Cardiac muscle cell (in vitro differentiated cells and primary cell): ENCODE measurements around the gene PTGR2. TPM values are rescaled to one million over a fixed set of nuclear protein-coding genes. Genes with fewer than 3 reads are reported as not detected.

Source experiments
- DNase-seq, 2 donors: peaks; one replicate each; pipeline versions ENCODE4 v3.0.0 to v3.0.0-alpha.2; 2010 to 2017; ENCODE audit warnings: low read depth in 1 of 2, low spot score in 1 of 2
- H3K27ac ChIP-seq: fragments of 200-600 bp; sonication (generic); 2 replicates; pipeline ENCODE4 v1.5.1; 2016
- H3K27me3 ChIP-seq: fragments of 200-600 bp; sonication (generic); 2 replicates; pipeline ENCODE4 v1.6.0; 2016; ENCODE audit warnings: control low read depth
- H3K36me3 ChIP-seq: fragments of 200-600 bp; sonication (generic); 2 replicates; pipeline ENCODE4 v1.5.1; 2016; ENCODE audit warnings: control low read depth
- H3K4me1 ChIP-seq: fragments of 200-600 bp; sonication (generic); 2 replicates; pipeline ENCODE4 v1.8.1; 2017; ENCODE audit warnings: low read depth, mild to moderate bottlenecking, mixed run types
- H3K4me3 ChIP-seq: fragments of 200-600 bp; sonication (generic); 2 replicates; pipeline ENCODE4 v1.5.1; 2016; ENCODE audit warnings: mild to moderate bottlenecking
- H3K9me3 ChIP-seq: fragments of 200-600 bp; sonication (generic); 2 replicates; pipeline ENCODE4 v1.5.1; 2017; ENCODE audit warnings: low read depth, mild to moderate bottlenecking, control low read depth
- polyA plus RNA-seq: library from polyadenylated mRNA; unstranded; fragments of >200 nt; fragmentation: Nextera tagmentation; extraction: Ambion mirVana; gene quantifications from 2 replicates; pipeline ENCODE4 v1.2.1, GENCODE V29; 2016
- total RNA-seq: library from RNA; depleted of rRNA; stranded (reverse); fragments of >200 nt; gene quantifications from 2 replicates; pipeline ENCODE4 v1.2.3, GENCODE V29; 2016
- TF ChIP-seq, protein P1 (sequence below): IDR thresholded peaks from 2 replicates; pipeline ENCODE4 v1.5.1; 2012; ENCODE audit warnings: low read depth, mild to moderate bottlenecking, low read length

PTGR2 gene
- total and polyA plus RNA-seq, 2 experiments from 2014 or later, result 13.4 to 16.4 TPM

DNA sequence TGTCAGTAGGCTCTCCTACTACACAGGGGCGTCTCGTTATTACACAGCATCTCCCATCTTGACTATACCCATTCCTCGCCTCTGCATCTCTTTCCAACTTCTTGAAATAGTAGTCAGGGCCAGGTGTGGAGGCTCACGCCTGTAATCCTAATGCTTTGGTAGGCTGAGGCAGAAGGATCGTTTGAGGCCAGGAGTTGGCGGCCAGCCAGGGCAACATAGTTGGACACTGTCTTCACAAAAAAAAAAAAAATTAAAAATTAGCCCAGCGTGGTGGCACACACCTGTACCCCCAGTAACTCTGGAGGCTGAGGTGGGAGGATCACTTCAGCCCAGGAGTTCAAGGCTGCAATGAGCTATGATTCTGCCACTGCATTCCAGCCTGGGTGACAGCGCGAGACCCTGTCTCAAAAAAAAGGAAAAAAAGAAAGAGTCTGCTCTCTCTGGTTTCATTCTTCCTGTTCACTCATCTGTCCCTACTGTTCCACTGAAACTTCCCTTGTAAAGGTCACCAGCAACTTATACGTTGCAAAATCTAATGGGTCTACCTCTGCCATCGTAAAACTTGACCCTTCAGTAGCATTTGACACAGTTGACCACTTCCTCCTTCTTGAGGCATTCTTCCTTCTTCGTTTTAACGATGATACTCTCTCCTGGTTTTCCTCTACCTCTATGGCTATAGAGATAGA is 41.0 kb upstream of the PTGR2 start:
- no peak overlapping the region for H3K27ac ChIP-seq
- DNase-seq, result no peak

DNA sequence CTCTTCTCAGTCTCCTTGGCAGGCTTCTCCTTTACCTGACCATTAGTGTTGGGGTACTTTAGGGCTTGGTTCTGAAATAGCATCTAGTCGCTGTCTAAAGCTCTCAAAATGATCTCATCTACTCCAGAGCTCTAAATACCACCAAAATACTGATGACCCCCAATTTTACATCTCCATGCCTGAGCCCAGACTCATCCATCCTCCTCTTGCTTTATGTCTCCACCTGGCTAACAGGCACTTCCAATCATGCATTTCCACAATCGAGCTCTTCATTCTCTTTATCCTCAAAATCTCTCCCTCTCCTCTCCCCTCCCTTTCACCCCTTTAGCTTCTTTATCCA is 40.5 kb upstream of the PTGR2 start:
- Histone ChIP-seq H3K36me3 (no peaks in the 10 kb centered on the region), H3K4me1 (no peaks in the 10 kb centered on the region), H3K27ac (no peak overlapping the region), H3K27me3 (no peaks in the 10 kb centered on the region), H3K4me3 (no peak overlapping the region), H3K9me3 (no peaks in the 10 kb centered on the region)
- TF ChIP-seq, protein P1, sequence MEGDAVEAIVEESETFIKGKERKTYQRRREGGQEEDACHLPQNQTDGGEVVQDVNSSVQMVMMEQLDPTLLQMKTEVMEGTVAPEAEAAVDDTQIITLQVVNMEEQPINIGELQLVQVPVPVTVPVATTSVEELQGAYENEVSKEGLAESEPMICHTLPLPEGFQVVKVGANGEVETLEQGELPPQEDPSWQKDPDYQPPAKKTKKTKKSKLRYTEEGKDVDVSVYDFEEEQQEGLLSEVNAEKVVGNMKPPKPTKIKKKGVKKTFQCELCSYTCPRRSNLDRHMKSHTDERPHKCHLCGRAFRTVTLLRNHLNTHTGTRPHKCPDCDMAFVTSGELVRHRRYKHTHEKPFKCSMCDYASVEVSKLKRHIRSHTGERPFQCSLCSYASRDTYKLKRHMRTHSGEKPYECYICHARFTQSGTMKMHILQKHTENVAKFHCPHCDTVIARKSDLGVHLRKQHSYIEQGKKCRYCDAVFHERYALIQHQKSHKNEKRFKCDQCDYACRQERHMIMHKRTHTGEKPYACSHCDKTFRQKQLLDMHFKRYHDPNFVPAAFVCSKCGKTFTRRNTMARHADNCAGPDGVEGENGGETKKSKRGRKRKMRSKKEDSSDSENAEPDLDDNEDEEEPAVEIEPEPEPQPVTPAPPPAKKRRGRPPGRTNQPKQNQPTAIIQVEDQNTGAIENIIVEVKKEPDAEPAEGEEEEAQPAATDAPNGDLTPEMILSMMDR, result no peak
- DNase-seq, result no peak

More for the DNA sequence above, 41.0 kb upstream of the PTGR2 start:
- no peaks in the 10 kb centered on the region for H3K27me3 ChIP-seq
- no peaks in the 10 kb centered on the region for H3K36me3 ChIP-seq
- no peak overlapping the region for H3K4me3 ChIP-seq
- H3K4me1 ChIP-seq, result no peaks in the 10 kb centered on the region
- no peaks in the 10 kb centered on the region for H3K9me3 ChIP-seq
- TF ChIP-seq, protein P1, result no peak

DNA sequence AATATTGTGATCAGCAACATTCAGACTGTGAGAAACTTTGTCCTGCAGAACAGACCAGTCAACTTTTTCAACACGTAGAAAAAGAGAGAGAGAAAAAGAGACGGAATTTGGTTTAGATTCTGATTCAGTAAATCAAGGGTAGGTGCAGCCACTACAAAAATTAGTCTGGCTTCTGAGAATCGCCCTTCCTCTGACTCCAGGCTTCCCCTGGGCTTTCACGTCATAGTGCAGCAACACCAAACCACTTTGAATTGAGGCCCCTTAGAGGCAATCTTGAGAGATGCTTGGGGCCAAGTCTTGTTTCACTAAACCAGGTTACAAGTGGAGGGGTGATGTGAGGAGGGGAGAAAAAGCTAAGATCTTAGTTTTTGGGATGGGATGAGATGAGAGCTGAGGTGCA is 37.5 kb upstream of the PTGR2 start:
- H3K27me3 ChIP-seq, result no peaks in the 10 kb centered on the region
- TF ChIP-seq, protein P1, result no peak
- H3K4me1 ChIP-seq, result no peaks in the 10 kb centered on the region
- H3K4me3 ChIP-seq, result no peak overlapping the region
- H3K9me3 ChIP-seq, result no peaks in the 10 kb centered on the region
- peak in 1 of 2 donors; percentile 37 for DNase-seq
- no peaks in the 10 kb centered on the region for H3K36me3 ChIP-seq
- H3K27ac ChIP-seq, result no peak overlapping the region

DNA sequence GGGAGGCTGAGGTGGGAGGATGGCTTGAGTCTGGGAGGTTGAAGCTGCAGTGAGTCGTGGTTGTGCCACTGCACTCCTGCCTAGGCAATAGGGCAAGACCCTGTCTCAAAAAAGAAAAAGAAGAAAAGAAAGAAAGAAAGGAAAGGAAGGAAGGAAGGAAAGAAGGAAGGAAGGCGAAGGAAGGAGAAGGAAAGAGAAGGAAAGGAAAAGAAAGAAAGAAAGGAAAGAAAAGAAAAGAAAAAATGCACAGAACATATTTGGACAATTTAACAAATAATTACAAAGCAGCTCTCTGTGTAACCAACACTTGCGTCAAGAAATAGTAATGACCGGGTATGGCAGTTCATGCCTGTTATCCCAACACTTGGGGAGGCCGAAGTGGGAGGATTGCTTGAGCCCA is 35.8 kb upstream of the PTGR2 start:
- no peak overlapping the region for H3K4me3 ChIP-seq
- no peaks in the 10 kb centered on the region for H3K36me3 ChIP-seq
- TF ChIP-seq, protein P1, result no peak
- DNase-seq, result no peak
- no peak overlapping the region for H3K27ac ChIP-seq
- H3K27me3 ChIP-seq, result no peaks in the 10 kb centered on the region
- no peaks in the 10 kb centered on the region for H3K9me3 ChIP-seq
- H3K4me1 ChIP-seq, result no peaks in the 10 kb centered on the region

DNA sequence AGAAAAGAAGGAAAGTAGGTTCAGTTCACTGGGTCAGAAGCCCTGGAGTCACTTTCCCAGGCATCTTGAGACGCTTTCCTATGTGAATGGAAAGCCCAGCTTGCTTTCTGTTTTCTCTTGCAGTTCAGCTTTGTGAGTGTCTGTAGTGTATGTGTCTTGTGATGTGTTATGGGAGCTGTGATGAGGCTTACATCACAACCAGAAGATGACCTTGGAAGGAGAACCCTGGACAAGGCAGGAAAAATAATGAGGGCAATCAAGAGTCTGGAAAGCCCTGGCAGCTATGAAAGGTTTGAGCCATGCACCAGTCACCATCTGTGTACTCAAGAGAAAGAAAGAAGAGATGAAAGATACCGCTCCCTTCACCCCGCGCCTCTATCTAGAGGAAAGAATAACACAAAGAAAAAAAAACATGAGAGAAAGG is 35.2 kb upstream of the PTGR2 start:
- no peak for DNase-seq
- Histone ChIP-seq H3K9me3 (no peaks in the 10 kb centered on the region), H3K4me1 (no peaks in the 10 kb centered on the region), H3K27ac (no peak overlapping the region), H3K36me3 (no peaks in the 10 kb centered on the region), H3K4me3 (no peak overlapping the region), H3K27me3 (no peaks in the 10 kb centered on the region)
- TF ChIP-seq, protein P1, result no peak
